Myocyte (in vitro differentiated cells): ENCODE data around the gene PARVA. TPM values are rescaled to one million over a fixed set of nuclear protein-coding genes. Genes with fewer than 3 reads are reported as not detected.
"Not testable (repeated sequence)": the region's sequence is repeated elsewhere in the genome, so short reads cannot be mapped to it uniquely, and the experiment has no call there.

Source experiments
- DNase-seq: peaks from one replicate; pipeline ENCODE4 v3.0.0-alpha.2; 2012; ENCODE audit warnings: low read depth
- total RNA-seq: library from RNA; depleted of rRNA; stranded (reverse); fragments of >200 nt; gene quantifications from 2 replicates; pipeline ENCODE4 v1.2.3, GENCODE V29; 2014

Gene PARVA
- total RNA-seq, 1 donor from 2014 or later, result 70.5 TPM

- DNase-seq, result peak; percentile 92
Observed at GRCh38 chr11:12496181-12497025, 119.0 kb downstream of the PARVA start.

- DNase-seq, result no peak
Observed at GRCh38 chr11:12497431-12497830, 120.1 kb downstream of the PARVA start.

DNA sequence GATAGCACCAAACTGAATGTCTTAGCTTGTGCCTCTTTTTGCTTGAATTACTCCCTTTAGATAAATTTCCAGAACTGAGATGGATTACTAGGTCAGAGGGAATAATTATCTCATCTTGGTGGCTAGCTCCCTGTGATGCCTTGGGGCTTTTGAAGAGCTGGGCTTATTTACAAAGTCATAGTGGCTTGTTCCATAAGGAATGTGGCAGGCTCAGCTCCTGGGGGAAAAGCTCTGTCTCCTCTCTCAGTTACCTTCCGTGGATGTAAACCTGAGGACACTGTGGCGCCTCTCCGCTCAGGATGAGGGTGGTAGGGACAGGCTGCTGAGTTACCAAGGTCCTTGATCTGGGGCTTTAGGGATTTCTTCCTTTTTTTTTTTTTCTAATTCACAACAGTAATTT is 121.7 kb downstream of the PARVA start:
- DNase-seq, result no peak

GRCh38 chr11:12502046-12502445 is 124.7 kb downstream of the PARVA start:
- DNase-seq, result peak; percentile 59

DNA sequence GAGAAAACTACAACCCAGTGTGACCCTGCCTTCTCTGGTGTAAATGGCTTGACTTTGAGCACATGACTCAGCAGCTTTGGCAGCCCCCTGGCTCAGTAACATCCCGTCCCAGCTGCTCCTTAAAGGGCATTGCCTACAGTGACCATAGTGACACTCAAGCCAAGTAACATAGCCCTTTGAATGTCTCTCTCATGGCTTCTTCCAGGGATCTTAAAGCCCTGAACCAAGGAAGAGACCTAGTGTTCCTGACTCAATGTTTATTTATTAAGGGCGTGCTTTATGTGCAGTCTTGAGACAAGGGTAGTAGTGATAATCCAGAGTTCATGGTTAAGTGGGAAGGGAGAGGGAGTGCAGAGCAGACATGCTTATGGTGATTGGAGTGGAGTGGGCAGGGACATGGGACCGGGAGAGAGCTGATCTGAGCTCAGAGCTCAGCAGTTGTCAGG is 125.7 kb downstream of the PARVA start:
- peak; percentile 83 for DNase-seq

DNA sequence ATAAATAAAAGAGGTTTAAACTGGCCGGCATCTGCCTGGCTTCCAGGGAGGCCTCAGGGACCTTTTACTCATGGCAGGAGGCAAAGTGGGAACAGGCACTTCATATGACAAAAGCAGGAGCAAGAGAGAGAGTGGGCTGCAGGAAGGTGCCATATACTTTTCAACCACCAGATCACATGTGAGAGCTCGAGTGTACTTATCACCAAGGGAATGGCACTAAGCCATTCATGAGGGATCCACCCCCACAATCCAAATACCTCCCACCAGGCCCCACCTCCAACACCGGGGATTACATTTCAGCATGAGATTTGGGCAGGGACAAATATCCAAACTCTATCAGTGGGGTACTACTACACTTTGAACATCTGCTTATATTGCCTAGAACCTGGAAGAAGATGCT is 126.5 kb downstream of the PARVA start:
- no peak for DNase-seq

- DNase-seq, result no peak
Observed at GRCh38 chr11:12505183-12505582, 127.8 kb downstream of the PARVA start.

GRCh38 chr11:12506404-12506921 is 129.1 kb downstream of the PARVA start:
- DNase-seq, result no peak

DNA sequence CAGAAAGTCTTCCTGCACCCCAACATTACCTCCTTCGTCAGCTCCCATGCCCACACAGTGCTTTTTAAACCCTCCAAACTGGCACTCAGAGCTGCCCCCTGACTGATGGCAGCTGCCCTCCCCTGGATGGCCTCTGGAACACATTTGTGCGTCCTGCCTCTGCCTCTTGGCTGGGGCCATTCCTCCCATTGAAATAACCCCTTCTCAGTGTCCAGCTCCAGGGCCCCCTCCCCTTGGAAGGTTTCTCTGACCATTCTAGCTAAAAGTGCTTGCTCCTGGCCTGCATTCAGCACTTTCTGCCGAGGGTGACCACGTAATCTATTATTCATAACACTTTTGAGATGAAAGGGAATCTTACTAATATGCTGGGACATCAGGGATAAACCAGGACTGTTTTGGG is 130.0 kb downstream of the PARVA start:
- no peak for DNase-seq

GRCh38 chr11:12508151-12508751 is 130.9 kb downstream of the PARVA start:
- no peak for DNase-seq

- DNase-seq, result no peak
Observed at GRCh38 chr11:12509371-12509770, 132.0 kb downstream of the PARVA start.

DNA sequence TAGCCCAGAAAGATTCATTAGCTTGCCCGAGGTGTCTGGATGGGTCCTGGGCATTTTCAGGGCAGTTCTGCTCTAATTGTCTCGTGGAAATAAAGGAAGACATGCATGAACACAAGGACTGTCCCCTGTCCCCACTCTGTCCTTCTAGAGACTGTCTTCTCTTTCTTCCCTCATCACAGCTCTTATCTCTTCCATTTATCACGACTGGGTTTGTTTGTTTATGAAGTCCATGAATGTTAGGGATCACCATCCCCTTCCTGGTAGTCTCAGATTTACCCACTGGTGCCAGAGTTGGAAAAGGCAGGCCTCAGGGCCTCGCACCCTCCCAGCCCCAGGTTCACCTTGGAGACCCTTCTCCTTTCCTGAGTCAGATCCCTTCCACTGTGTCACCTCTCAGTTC is 134.8 kb downstream of the PARVA start:
- DNase-seq, result no peak

DNA sequence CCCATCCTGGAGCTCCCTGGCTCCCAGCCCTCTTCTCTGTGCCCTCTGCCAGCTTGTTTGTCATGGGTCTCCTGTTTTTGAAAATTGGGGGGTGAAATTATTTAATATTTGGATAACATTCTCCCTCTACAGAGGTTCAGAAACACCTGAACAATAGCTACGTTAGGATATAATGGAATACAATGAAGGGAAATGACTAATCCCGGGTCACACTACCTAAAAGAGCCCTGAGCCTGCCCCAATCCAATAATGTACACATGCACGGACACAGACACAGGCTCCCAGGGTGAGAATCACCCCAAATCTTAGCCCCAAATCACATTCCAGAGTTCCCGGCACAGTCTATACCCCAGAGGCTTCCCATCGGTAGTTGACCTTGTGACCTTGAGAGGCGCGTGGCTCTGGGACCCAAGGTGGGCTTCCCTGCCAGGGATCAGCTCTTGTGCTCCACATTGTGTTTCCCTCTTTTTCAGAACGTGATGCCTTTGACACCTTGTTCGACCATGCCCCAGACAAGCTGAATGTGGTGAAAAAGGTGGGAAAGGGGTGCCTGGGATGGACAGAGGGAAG is 135.5 kb downstream of the PARVA start:
- DNase-seq, result no peak

DNA sequence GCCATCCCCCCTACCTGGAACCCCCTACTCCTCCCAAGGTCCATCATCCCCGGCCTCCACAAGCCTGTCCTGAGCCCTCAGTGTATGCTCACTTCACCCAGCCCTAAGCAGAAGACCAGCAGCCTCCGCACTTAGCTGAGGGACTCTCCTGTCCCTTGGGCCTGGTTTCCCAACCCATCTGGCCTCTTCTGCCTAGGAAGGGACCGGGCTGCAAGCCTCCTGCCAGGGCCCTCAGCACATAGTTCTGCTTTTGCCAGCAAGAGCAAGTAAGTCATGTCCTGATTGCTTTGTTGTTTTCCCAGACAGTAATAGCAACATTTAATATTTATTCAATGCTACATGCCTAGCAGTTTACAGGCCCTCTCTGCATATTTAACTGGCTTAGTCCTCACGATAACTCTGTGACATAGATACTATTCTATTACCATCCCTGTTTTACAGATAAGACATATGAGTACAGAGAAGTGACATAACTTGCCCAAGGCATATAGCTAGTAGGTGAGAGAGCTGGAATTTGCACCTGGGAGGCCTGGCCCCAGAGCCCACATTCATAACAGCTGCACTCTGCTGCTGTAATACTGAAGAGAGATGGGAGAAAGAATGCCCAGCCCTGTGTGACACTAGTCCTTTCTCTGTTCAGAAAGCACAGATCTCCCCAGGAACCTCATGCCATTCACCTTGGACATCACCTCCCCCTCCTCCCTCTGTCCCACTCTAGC is 139.2 kb downstream of the PARVA start:
- DNase-seq, result no peak

DNA sequence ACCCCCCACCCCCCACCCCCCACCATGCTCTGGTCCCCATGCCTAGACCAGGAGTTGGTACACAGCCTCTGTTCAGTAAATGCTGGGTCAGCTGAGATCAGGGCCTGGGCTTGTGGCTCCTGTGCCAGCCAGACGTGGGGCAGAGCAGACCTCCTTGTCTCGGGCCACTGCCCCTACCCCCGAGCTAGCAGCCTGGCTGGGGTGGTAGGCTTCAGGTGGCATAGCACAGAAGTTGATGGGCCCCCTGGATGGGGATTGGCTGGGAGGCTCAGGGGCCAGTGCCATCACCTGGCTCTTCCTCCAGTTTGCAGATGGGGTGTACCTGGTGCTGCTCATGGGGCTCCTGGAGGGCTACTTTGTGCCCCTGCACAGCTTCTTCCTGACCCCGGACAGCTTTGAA is 139.9 kb downstream of the PARVA start:
- DNase-seq, result no peak

GRCh38 chr11:12517741-12518140 is 140.4 kb downstream of the PARVA start:
- no peak for DNase-seq

DNA sequence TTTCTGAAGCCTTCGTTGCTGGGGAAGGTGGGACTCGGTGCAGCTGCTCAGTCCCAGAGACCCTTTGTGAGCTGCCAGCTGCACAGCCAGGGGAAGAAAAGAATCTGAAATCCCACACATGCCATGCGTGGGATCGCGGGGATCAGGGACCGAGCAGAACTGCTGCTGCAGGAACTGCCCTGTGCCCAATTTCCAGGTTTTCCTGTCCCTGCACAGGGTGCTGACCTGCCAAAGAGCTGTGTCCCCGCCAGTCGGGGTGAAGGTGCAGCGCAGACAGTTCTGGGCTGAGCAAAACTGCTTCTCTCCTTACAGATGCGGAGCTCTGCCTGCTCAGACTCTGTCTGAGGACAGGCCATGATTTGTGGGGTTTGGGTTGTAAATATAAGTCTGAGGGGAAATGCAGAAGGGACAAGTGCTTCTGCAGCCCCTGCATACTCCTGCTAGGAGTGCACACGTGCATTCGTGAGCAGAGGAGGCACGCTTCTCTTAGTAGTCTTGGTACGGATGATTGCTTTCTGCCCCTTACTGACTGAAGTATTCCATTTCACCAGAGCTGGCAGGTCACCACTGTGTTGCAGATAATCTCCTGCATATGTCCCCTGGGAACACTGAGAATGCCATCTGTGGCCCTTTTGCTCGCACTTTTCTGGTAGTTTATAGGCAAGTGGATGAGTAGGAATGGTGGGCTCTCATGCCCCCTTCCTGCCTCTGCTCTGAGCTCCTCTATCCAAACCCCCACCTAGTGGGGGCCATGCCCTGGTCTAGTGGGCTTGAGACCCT is 141.4 kb downstream of the PARVA start:
- DNase-seq, result no peak

GRCh38 chr11:12520054-12520453 is 142.7 kb downstream of the PARVA start:
- no peak for DNase-seq

DNA sequence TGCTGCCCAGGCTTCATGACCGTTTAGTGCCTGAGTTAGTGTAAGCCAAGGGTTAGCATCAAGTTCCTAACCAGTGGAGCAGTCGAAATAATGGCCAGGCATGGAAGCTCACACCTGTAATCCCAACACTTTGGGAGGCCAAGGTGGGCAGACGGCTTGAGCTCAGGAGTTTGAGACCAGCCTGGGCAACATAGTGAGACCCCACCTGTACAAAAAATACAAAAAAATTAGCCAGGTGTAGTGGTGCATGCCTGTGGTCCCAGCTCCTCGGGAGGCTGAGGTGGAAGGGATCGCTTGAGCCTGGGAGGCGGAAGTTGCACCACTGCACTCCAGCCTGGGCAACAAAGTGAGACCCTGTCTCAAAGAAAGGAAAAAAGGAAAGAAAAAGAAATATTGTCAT is 143.2 kb downstream of the PARVA start:
- not testable (repeated sequence) for DNase-seq

GRCh38 chr11:12523180-12523924 is 146.0 kb downstream of the PARVA start:
- no peak for DNase-seq
